Testis (tissue), 2 donors: Measurements from ENCODE around the gene NOL4L.

ENCODE experiments used
- CTCF ChIP-seq, 3 experiments: fragments of 450-650 bp in 2 of 3; fragments of 200-600 bp in 1 of 3; sonication (generic) in 1 of 3; IDR thresholded peaks; one replicate each; pipeline ENCODE4 v1.5.1; 2016 to 2019; ENCODE audit warnings: antibody characterized with exemption in 3 of 3, mild to moderate bottlenecking in 2 of 3, moderate library complexity in 1 of 3
- POLR2A ChIP-seq: fragments of 450-650 bp; IDR thresholded peaks from one replicate; pipeline ENCODE4 v1.6.1; 2017; ENCODE audit warnings: antibody characterized with exemption, mild to moderate bottlenecking, moderate library complexity

GRCh38 chr20:32565735-32566032, 19.4 kb downstream of the NOL4L start:
- TF ChIP-seq CTCF (IDR thresholded peaks at IDR 0.05) (no peak), POLR2A (no peak)
